Vagina (tissue), 2 donors: ENCODE data around the gene PPP2R2C.

Experiments used
- POLR2A ChIP-seq, 2 donors: fragments of 450-650 bp; IDR thresholded peaks; one replicate each; pipeline ENCODE4 v1.6.1; 2017; ENCODE audit warnings: antibody characterized with exemption in 2 of 2, mild to moderate bottlenecking in 2 of 2, moderate library complexity in 2 of 2
- POLR2AphosphoS5 ChIP-seq, 2 donors: sonication (generic); formaldehyde crosslinking; IDR thresholded peaks; one replicate each; pipeline ENCODE4 v1.9.0; 2017; ENCODE audit warnings: antibody characterized with exemption in 2 of 2, mild to moderate bottlenecking in 2 of 2, low read depth in 1 of 2; ENCODE audit not compliant: insufficient read depth in 1 of 2
- TF ChIP-seq, protein P1 (sequence below), 3 experiments: fragments of 450-650 bp in 2 of 3; fragments of 200-600 bp in 1 of 3; sonication (generic) in 1 of 3; IDR thresholded peaks; one replicate each; pipeline ENCODE4 v1.5.1; 2017 to 2019; ENCODE audit warnings: antibody characterized with exemption in 3 of 3, mild to moderate bottlenecking in 2 of 3, moderate library complexity in 2 of 3

DNA sequence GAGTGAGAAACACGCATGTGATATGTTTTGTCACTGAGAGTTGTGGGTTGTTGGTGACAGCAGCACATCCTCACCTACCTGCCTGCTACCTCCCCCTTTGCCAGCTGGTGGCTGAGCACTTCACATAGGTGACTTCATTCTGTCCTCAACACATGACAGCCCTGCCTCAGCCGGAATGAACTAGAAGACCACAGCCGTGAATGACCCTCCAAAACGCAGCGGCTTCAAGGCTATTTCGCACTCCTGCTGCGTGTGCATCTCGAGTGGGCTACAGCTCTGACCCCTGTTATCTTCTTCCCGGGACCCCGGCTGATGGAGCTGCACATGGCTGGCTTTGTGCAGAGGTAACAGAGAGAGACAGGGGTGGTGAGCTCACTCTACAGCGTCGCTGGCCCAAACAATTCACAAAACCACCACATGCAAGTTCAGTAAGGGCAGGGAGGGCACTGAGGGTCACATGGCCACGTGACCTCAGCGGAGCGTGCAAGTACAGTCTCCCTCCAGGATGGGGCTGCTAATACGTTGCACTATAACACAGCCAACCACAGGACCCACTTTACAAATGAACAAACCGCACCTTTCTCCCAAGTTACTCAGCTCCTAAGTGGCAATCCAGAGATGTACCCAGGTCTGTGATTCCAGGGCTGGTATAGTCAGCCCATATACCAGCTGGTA, 6.3 kb upstream of the PPP2R2C start:
- TF ChIP-seq, protein P1, sequence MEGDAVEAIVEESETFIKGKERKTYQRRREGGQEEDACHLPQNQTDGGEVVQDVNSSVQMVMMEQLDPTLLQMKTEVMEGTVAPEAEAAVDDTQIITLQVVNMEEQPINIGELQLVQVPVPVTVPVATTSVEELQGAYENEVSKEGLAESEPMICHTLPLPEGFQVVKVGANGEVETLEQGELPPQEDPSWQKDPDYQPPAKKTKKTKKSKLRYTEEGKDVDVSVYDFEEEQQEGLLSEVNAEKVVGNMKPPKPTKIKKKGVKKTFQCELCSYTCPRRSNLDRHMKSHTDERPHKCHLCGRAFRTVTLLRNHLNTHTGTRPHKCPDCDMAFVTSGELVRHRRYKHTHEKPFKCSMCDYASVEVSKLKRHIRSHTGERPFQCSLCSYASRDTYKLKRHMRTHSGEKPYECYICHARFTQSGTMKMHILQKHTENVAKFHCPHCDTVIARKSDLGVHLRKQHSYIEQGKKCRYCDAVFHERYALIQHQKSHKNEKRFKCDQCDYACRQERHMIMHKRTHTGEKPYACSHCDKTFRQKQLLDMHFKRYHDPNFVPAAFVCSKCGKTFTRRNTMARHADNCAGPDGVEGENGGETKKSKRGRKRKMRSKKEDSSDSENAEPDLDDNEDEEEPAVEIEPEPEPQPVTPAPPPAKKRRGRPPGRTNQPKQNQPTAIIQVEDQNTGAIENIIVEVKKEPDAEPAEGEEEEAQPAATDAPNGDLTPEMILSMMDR (IDR thresholded peaks at IDR 0.05): no peak
- TF ChIP-seq POLR2AphosphoS5 (IDR thresholded peaks at IDR 0.05; ENCODE audit: insufficient read depth in 1 of 2, low read depth in 1 of 2): no peak
- TF ChIP-seq POLR2A (IDR thresholded peaks at IDR 0.05): no peak
